MCF 10A (cell line): ENCODE measurements around the gene GPC5. TPM values are rescaled to one million over a fixed set of nuclear protein-coding genes. Genes with fewer than 3 reads are reported as not detected.

Source experiments
- BruUV-seq: library from RNA; stranded (reverse); fragments of 400-500 nt; replicated peaks from 2 replicates; lab custom pipeline; 2021; lab: Mats Ljungman, UMichigan
- CTCF ChIA-PET: fragments of 300-600 bp; sonication (Branson Sonifier 250); formaldehyde crosslinking; extraction: SDS; loops from one replicate; lab custom pipeline; 2021; ENCODE audit warnings: antibody characterized with exemption, inconsistent platforms; lab: Yijun Ruan, JAX
- POLR2A ChIA-PET: fragments of 300-600, 350-650 bp; sonication (Branson Sonifier 250); formaldehyde crosslinking; extraction: SDS; loops from one replicate; lab custom pipeline; 2020; ENCODE audit warnings: antibody characterized with exemption, inconsistent platforms; lab: Yijun Ruan, JAX
- DNase-seq: peaks from one replicate; pipeline ENCODE4 v3.0.0-alpha.2; 2018; ENCODE audit not compliant: unreplicated experiment
- H3K27ac Mint-ChIP-seq: one replicate; pipeline ENCODE4 v1.8.0; 2022; ENCODE audit warnings: mild to moderate bottlenecking, low read depth, mixed read lengths; ENCODE audit not compliant: unreplicated experiment
- H3K27me3 Mint-ChIP-seq: one replicate; pipeline ENCODE4 v1.8.0; 2022; ENCODE audit warnings: mixed read lengths; ENCODE audit not compliant: insufficient read depth, unreplicated experiment
- H3K36me3 Mint-ChIP-seq: one replicate; pipeline ENCODE4 v1.8.0; 2022; ENCODE audit warnings: mild to moderate bottlenecking, moderate library complexity, mixed read lengths; ENCODE audit not compliant: insufficient read depth, unreplicated experiment
- H3K4me1 Mint-ChIP-seq: one replicate; pipeline ENCODE4 v1.8.0; 2022; ENCODE audit warnings: mixed read lengths; ENCODE audit not compliant: insufficient read depth, unreplicated experiment
- H3K4me3 Mint-ChIP-seq: one replicate; pipeline ENCODE4 v1.8.0; 2022; ENCODE audit warnings: mild to moderate bottlenecking, moderate library complexity, mixed read lengths; ENCODE audit not compliant: unreplicated experiment
- H3K9me3 Mint-ChIP-seq: one replicate; pipeline ENCODE4 v1.8.0; 2022; ENCODE audit warnings: mixed read lengths; ENCODE audit not compliant: unreplicated experiment
- CTCF ChIP-seq: fragments of 200-600 bp; IDR thresholded peaks from one replicate; pipeline ENCODE4 v1.8.0; 2022; ENCODE audit warnings: antibody characterized with exemption, mild to moderate bottlenecking; ENCODE audit not compliant: unreplicated experiment
- intact Hi-C: fragments of 100-400 bp; cut with micrococcal nuclease; formaldehyde crosslinking; loops from 2 replicates; pipeline ENCODE4 v1.14.1; 2022
- total RNA-seq: library from RNA; stranded (reverse); gene quantifications from 2 replicates; pipeline ENCODE4 v1.2.3, GENCODE V29; 2022

The GPC5 gene
- total RNA-seq, 1 experiment from 2014 or later, result not detected

GRCh38 chr13:91572944-91573598, 174.7 kb downstream of the GPC5 start:
- ChIA-PET POLR2A (no interaction called here), CTCF (no interaction called here)
- no peaks in the 10 kb centered on the region for H3K4me1 Mint-ChIP-seq
- intact Hi-C loops, result no loop called here
- H3K9me3 Mint-ChIP-seq, result no peaks in the 10 kb centered on the region
- DNase-seq, result peak; percentile 31
- peaks cover 14% of the 10 kb centered on the region for H3K27me3 Mint-ChIP-seq
- TF ChIP-seq CTCF, result no peak
- H3K36me3 Mint-ChIP-seq, result no peaks in the 10 kb centered on the region
- H3K27ac Mint-ChIP-seq, result no peak overlapping the region
- BruUV-seq, result no TSS peak
- no peak overlapping the region for H3K4me3 Mint-ChIP-seq

- Mint-ChIP-seq H3K4me1 (no peaks in the 10 kb centered on the region), H3K9me3 (no peaks in the 10 kb centered on the region)
- DNase-seq, result peak; percentile 43
Measured at GRCh38 chr13:91574766-91575165, 176.3 kb downstream of the GPC5 start.

GRCh38 chr13:91576590-91576989, 178.2 kb downstream of the GPC5 start:
- ChIA-PET POLR2A (no interaction called here), CTCF (interaction anchor here (0.6 to 1.1 kb wide), 4 partner anchors 9 to 172 kb away, joined by 3 to 4 read pairs (median 3); no protein-coding TSS in a partner anchor)
- intact Hi-C loops, result no loop called here
- Mint-ChIP-seq H3K4me1 (no peaks in the 10 kb centered on the region), H3K36me3 (no peaks in the 10 kb centered on the region), H3K4me3 (no peak overlapping the region), H3K9me3 (no peaks in the 10 kb centered on the region), H3K27me3 (no peaks in the 10 kb centered on the region), H3K27ac (no peak overlapping the region)
- TF ChIP-seq CTCF, result no peak
- BruUV-seq, result no TSS peak
- DNase-seq, result peak; percentile 5

More at GRCh38 chr13:91574766-91575165, 176.3 kb downstream of the GPC5 start:
- BruUV-seq, result no TSS peak
- no peaks in the 10 kb centered on the region for H3K36me3 Mint-ChIP-seq
- H3K4me3 Mint-ChIP-seq, result no peak overlapping the region
- no peak for TF ChIP-seq CTCF
- no peak overlapping the region for H3K27ac Mint-ChIP-seq
- CTCF ChIA-PET, result no interaction called here
- peaks cover under 1% of the 10 kb centered on the region for H3K27me3 Mint-ChIP-seq
- POLR2A ChIA-PET, result no interaction called here
- intact Hi-C loops, result no loop called here

- ChIA-PET CTCF (interaction anchor here (0.6 kb wide), 2 partner anchors 45 to 72 kb away, joined by 3 read pairs; no protein-coding TSS in a partner anchor), POLR2A (no interaction called here)
- Mint-ChIP-seq H3K27ac (no peak overlapping the region), H3K36me3 (no peaks in the 10 kb centered on the region), H3K9me3 (no peaks in the 10 kb centered on the region), H3K4me1 (no peaks in the 10 kb centered on the region), H3K4me3 (no peak overlapping the region), H3K27me3 (no peaks in the 10 kb centered on the region)
- intact Hi-C loops, result no loop called here
- TF ChIP-seq CTCF, result no peak
- no TSS peak for BruUV-seq
- DNase-seq, result no peak
Measured at GRCh38 chr13:91579320-91579719, 180.9 kb downstream of the GPC5 start.
